Epidermal melanocyte (primary cell): Measurements from ENCODE around the gene IFNA2.
"Not testable (repeated sequence)": the region's sequence is repeated elsewhere in the genome, so short reads cannot be mapped to it uniquely, and the experiment has no call there.

Experiments used
- DNase-seq: peaks from one replicate; pipeline ENCODE4 v3.0.0; 2011; ENCODE audit warnings: low spot score; ENCODE audit not compliant: insufficient read length

Gene IFNA2

GRCh38 chr9:21381448-21382339, 3.5 kb downstream of the IFNA2 start:
- no peak for DNase-seq

DNA sequence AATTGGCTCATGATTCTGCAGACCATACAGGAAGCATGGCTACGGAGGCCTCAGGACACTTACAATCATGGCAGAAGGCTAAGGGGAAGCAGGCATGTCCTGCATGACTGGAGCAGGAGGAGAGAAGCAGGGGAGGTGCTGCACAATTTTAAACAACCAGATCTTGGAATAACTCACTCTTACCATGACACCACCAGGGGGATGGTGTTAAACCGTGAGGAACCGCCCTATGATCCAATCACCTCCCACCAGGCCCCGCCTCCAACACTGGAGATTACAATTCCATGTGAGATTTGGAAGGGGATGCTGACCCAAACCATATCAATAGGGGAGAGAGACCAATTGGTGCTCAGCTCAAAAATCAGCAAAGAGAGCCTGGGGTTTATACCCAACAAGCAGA, 13.7 kb downstream of the IFNA2 start:
- not testable (repeated sequence) for DNase-seq

- no peak for DNase-seq
Observed at GRCh38 chr9:21367957-21368356, 17.2 kb downstream of the IFNA2 start, which contains the start of gene IFNA13. IFNA13 (minus strand) TSS chr9:21368057; CDS start chr9:21368010, 47 bp downstream.

DNA sequence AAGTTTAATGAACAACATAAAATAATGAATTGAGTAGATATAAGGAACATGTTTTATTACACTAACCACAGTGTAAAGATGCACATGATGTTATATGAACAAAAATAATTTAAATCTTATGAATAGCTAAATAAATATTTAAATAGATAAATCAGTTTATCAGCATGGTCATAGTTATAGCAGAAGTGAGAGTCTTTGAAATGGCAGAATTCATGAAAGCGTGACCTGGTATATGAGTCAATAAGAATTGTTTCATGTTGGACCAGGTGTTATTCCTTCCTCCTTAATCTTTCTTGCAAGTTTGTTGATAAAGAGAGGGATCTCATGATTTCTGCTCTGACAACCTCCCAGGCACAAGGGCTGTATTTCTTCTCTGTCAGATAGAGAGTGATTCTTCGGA, 18.0 kb downstream of the IFNA2 start:
- not testable (repeated sequence) for DNase-seq

DNA sequence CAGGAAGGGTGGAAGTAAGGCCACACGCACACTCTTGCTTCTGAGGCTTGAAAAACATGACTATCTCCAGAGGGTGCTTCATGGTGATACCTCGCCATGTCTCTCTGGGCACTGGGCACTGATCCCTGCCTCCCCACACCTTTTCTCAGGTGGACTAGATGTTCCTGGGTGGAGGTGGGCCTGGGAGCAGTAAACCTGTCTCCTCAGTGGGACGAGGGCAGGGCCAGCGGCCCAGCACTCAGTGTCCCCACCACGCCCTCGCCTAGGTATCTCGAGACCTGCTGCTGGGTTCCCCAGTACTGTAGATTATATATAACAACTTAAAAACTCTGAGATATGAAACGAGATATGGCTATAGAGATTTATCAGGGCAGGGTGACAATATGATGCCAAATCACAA, 22.9 kb downstream of the IFNA2 start:
- no peak for DNase-seq

DNA sequence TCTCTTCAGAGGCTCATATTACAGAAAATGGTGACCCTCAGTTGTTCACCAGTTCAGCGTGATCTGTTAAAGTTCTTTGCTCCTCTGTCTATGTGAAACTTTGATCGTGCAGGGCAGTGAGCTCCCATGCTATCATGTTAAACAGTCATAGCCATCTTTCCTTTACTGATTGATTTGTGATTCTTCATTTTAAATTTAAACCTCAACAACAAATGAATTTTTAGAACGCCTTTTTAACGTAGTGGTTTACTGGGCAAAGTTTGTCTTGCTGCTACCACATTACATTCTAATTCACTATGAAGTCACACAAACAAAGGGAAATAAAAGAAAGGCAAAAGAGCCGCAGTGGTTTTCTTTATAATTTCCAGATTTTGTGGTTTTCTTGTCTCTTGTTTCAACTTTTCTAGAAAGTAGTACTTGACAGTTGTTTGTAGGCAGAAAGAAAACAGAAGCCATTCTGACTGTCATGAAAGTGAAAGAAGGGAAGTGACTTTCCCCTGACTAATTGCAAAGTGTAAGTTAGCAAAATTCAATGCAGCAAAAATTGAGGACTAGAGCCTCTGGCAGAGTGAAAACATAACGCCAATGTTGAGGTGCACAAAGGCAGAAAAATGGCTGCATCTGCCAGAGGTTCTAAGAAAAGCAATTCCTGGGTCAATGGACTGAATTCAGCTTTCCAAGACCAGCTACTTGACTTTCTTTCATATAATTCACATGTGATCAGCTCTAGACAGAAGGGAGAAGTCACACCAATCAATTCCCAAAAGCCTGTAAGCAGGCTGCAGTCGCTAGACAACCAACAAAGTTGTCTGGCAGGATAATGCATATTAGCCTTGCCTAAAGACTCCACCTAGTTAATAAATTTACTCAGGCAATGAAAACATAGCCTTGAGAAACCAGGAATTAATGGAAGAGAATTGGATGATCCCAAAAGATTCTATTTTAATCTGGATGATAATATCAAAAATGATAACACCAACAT, 27.4 kb downstream of the IFNA2 start:
- no peak for DNase-seq

DNA sequence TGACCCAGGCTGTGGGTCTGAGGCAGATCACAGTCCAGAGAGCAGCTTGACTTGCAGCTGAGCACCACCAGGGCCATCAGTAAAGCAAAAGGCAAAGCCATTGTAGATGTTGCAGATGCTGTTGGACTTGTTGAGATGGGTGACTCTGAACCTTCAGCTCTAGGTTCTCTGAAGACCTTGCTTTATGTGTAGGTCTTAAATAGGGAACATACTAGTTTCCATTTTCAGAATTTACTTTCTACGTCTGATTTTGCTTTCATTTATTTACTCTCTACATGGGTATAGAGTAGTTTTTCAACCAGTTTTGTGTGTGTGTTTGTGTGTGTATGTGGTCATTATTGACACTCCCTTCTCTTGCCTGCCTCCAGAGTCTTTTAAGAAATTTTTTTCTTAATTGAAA, 34.4 kb downstream of the IFNA2 start, which contains the start of gene IFNA6:
IFNA6 (minus strand) TSS at position 101 of the 400 bp plus-strand sequence; CDS start at position 101, 0 bp downstream.
- no peak for DNase-seq

DNA sequence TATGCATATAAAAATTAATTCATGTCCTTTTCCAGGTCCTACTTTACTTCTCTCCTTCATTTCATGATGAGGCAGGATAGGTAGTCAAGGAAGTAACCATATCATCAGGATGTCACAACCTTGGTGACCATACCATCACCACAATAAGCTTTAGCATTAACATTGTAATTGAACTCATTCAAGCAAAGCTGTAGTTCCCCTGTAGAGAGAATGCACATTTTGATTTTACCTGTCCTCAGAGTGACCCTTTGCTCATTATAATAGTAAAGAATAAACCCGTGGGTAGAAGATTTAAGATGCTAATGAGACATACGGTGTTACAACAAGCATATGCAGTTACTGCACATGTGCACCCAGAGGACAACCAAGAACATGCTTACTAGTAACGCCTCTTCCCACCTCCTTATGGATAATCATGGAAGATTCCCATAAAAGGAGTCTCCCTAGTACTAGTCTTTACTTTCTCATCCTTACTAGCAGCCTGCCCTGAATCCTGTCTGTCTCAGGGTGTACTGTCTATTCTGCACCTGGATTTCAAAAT, 36.7 kb downstream of the IFNA2 start:
- no peak for DNase-seq

GRCh38 chr9:21340735-21341134, 44.5 kb downstream of the IFNA2 start:
- no peak for DNase-seq

- no peak for DNase-seq
Observed at GRCh38 chr9:21336457-21336856, 48.7 kb downstream of the IFNA2 start.

GRCh38 chr9:21334701-21335632, 50.2 kb downstream of the IFNA2 start, which contains the start of gene KLHL9:
KLHL9 (minus strand) TSS chr9:21335404; CDS start chr9:21334859, 545 bp downstream.
- peak; percentile 93 for DNase-seq
